NT2/D1 (cell line): ENCODE data around the gene LUC7L2.

Source experiments
- SUZ12 ChIP-seq: IDR thresholded peaks from 2 replicates; pipeline ENCODE4 v1.6.1; 2011; ENCODE audit not compliant: insufficient read length, insufficient read depth; ENCODE audit errors: extremely low read depth
- YY1 ChIP-seq: IDR thresholded peaks from 2 replicates; pipeline ENCODE4 v1.6.1; 2011; ENCODE audit not compliant: insufficient read length, insufficient read depth
- ZNF274 ChIP-seq: IDR thresholded peaks from 2 replicates; pipeline ENCODE4 v1.6.1; 2011; ENCODE audit warnings: mild to moderate bottlenecking, low read depth, low read length

- no peak for TF ChIP-seq ZNF274
- no peak for TF ChIP-seq SUZ12
- no peak for TF ChIP-seq YY1
Measured at GRCh38 chr7:139455789-139456188, 96.1 kb downstream of the LUC7L2 start.
